ENCODE data around the gene HTR1B. TPM values are rescaled to one million over a fixed set of nuclear protein-coding genes. Genes with fewer than 3 reads are reported as not detected.

The HTR1B gene
- total and polyA plus RNA-seq, 2 of the 4 experiments (the other 2 are of a cell fraction): 0.27 to 0.36 TPM

DNA sequence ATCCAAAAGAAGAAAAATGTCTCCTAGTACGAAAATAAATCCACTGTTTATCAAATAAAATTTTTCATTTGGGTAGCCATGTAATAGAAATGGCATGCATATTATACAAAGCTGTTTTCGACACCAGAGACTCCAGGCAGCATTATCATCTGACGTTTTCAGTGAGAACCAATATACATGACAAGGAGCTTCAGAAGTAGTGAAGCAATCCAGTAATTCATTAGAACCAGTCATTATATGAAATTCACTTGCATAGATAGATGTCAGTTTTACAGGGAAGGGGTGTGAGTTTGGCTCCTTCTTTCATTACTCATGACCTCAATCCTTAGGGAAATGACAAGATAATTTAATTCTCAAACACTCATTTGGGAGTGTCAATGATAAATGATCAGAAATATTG lies 14.7 kb downstream of the HTR1B start:
- H3K36me3 ChIP-seq (ENCODE audit: control insufficient read depth, insufficient read depth, low read length): no peaks in the 10 kb centered on the region
- no peak overlapping the region for H3K23ac ChIP-seq (ENCODE audit: low read depth, low read length)
- H2BK15ac ChIP-seq (ENCODE audit: low read depth, low read length): no peak overlapping the region
- H3K27ac ChIP-seq (ENCODE audit: insufficient read depth, low read length): no peak overlapping the region
- H3K4me3 ChIP-seq (ENCODE audit: insufficient read depth, low read depth, low read length): no peak overlapping the region
- no peak overlapping the region for H4K91ac ChIP-seq (ENCODE audit: insufficient read depth, low read depth, low read length)
- H2BK5ac ChIP-seq (ENCODE audit: low read depth, low read length, poor library complexity, severe bottlenecking): peak overlapping the region; percentile 76
- H3K4me1 ChIP-seq (ENCODE audit: control insufficient read depth, insufficient read depth, low read length): peaks cover 2% of the 10 kb centered on the region; the same call in 1 of the 2 replicates
- no peak overlapping the region for H2AK5ac ChIP-seq (ENCODE audit: low read depth, low read length)
- dilution Hi-C loops (cut with HindIII; ENCODE audit: low sequenced_read_pairs, unreplicated experiment) (no loop called here), in situ Hi-C loops (cut with MboI; ENCODE audit: low sequenced_read_pairs) (no loop called here), intact Hi-C loops (cut with micrococcal nuclease) (no loop called here)
- CTCF ChIA-PET: no interaction called here
- BruUV-seq (replicated peaks): no TSS peak
- no peak overlapping the region for H3K14ac ChIP-seq (replicated peaks; ENCODE audit: low read depth, low read length)
- no peak overlapping the region for H2AFZ ChIP-seq (replicated peaks; ENCODE audit: low read length, poor library complexity)
- no peaks in the 10 kb centered on the region for H4K20me1 ChIP-seq (ENCODE audit: insufficient read depth, low read length)
- peaks cover 3% of the 10 kb centered on the region for H3K9me1 ChIP-seq (ENCODE audit: insufficient read depth, low read length)
- POLR2A ChIA-PET (ENCODE audit: unreplicated experiment): no interaction called here
- no peaks in the 10 kb centered on the region for H3K9me3 ChIP-seq (ENCODE audit: control insufficient read depth, insufficient read depth, low read length)
- no peak overlapping the region for H3K18ac ChIP-seq (ENCODE audit: low read depth, low read length)
- no peak overlapping the region for H2BK20ac ChIP-seq (ENCODE audit: low read depth, low read length)
- H4K5ac ChIP-seq (ENCODE audit: low read depth, low read length): peak overlapping the region; percentile 37; the same call in 1 of the 2 replicates
- no peaks in the 10 kb centered on the region for H3K79me1 ChIP-seq (ENCODE audit: low read depth in 1 of 2, low read length in 2 of 2)
- TF ChIP-seq NFE2L2 (IDR thresholded peaks at IDR 0.05; ENCODE audit: low read depth, low read length) (no peak), SMC3 (IDR thresholded peaks at IDR 0.05; ENCODE audit: low read depth, low read length) (no peak), CHD1 (IDR thresholded peaks at IDR 0.05; ENCODE audit: low read depth, low read length) (no peak), MAFK (IDR thresholded peaks at IDR 0.05; ENCODE audit: low read depth, low read length) (no peak), MAZ (IDR thresholded peaks at IDR 0.05; ENCODE audit: borderline replicate concordance, low read depth, low read length) (no peak), RFX5 (IDR thresholded peaks at IDR 0.05; ENCODE audit: low read depth, low read length) (no peak), CEBPB (IDR thresholded peaks at IDR 0.05; ENCODE audit: low read depth, low read length) (no peak), BHLHE40 (IDR thresholded peaks at IDR 0.05; ENCODE audit: low read depth, low read length) (no peak), RCOR1 (IDR thresholded peaks at IDR 0.05; ENCODE audit: insufficient replicate concordance, low read length) (no peak)
- TF ChIP-seq, protein P1, sequence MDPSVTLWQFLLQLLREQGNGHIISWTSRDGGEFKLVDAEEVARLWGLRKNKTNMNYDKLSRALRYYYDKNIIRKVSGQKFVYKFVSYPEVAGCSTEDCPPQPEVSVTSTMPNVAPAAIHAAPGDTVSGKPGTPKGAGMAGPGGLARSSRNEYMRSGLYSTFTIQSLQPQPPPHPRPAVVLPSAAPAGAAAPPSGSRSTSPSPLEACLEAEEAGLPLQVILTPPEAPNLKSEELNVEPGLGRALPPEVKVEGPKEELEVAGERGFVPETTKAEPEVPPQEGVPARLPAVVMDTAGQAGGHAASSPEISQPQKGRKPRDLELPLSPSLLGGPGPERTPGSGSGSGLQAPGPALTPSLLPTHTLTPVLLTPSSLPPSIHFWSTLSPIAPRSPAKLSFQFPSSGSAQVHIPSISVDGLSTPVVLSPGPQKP (IDR thresholded peaks at IDR 0.05; ENCODE audit: borderline replicate concordance, low read depth, low read length): no peak
- H3K56ac ChIP-seq (ENCODE audit: extremely low read depth, insufficient read depth, low read length): no peak overlapping the region
- WGBS, 2 experiments (ENCODE audit: extremely low coverage in 2 of 2, insufficient read length in 1 of 2): no CpG with 5 or more reads among the region's 3 CpGs
- DNase-seq (peak; percentile 20), ATAC-seq (ENCODE audit: low read depth) (0 out of 2 replicates have a peak, but pooled peaks have one; percentile 15)
- H4K8ac ChIP-seq (ENCODE audit: low read depth in 2 of 2, low read length in 2 of 2): no peak overlapping the region
- H2AK9ac ChIP-seq (replicated peaks; ENCODE audit: low read depth, low read length, poor library complexity): no peak overlapping the region
- no peak overlapping the region for H3K9ac ChIP-seq (ENCODE audit: low read depth, low read length)
- H3K27me3 ChIP-seq (ENCODE audit: control insufficient read depth, insufficient read depth, low read length): no peaks in the 10 kb centered on the region
- H3K4ac ChIP-seq (ENCODE audit: low read depth, low read length): no peak overlapping the region
- H2BK120ac ChIP-seq (ENCODE audit: low read depth, low read length): no peak overlapping the region
- H3K4me2 ChIP-seq (ENCODE audit: low read depth, low read length): no peak overlapping the region
